ENCODE data around the gene GTF2H4.
"Not testable (repeated sequence)": the region's sequence is repeated elsewhere in the genome, so short reads cannot be mapped to it uniquely, and the experiment has no call there.

GTF2H4 gene

GRCh38 chr6:30894935-30895334 lies 13.1 kb upstream of the GTF2H4 start:
- DNase-seq (ENCODE audit: low spot score), result no peak

DNA sequence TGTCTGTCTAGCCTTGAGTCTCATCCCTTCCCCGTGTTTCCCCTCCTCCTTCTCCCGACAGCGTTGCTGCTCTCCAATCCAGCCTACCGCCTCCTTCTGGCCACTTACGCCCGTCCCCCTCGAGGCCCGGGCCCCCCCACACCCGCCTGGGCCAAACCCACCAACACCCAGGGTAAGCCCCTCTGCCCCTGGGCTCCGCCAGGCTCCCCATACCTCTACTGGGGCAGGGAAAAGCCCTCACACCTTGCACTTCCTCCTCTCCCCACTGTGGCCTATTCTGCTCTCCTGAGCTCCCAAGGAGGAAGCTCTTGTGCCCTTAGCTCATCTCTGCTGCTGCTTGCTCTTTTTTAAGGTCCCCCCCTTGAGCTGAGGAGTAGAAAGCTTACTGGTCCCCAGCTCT lies 12.7 kb upstream of the GTF2H4 start:
- no peak for DNase-seq (ENCODE audit: low spot score)

DNA sequence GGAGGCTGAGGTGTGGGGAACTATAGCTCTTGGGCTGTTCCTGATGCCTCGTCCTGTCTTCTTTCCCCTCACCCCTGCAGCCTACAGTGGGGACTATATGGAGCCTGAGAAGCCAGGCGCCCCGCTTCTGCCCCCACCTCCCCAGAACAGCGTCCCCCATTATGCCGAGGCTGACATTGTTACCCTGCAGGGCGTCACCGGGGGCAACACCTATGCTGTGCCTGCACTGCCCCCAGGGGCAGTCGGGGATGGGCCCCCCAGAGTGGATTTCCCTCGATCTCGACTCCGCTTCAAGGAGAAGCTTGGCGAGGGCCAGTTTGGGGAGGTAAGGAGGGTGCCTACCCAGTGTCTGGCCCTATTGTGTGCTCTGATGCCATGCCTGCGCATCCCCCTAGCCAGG lies 11.5 kb upstream of the GTF2H4 start:
- DNase-seq (ENCODE audit: low spot score), result no peak

- no peak for DNase-seq (ENCODE audit: low spot score)
Observed at GRCh38 chr6:30897882-30898281, 10.1 kb upstream of the GTF2H4 start.

DNA sequence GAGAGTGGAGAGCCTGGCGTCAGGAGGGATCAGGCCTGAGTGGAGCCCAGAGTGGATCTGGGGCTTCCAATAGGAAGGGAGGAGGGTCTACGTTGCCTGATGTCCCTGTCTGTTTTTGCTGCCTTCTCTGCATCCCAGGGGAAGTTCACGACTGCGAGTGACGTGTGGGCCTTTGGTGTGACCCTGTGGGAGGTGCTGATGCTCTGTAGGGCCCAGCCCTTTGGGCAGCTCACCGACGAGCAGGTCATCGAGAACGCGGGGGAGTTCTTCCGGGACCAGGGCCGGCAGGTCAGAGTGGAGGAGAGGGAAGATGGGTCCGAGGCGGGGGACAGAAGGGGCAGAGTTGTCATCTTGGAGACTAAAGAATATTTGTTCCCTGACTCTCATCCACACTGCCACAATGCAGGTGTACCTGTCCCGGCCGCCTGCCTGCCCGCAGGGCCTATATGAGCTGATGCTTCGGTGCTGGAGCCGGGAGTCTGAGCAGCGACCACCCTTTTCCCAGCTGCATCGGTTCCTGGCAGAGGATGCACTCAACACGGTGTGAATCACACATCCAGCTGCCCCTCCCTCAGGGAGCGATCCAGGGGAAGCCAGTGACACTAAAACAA lies 9.2 kb upstream of the GTF2H4 start:
- DNase-seq (ENCODE audit: low spot score), result no peak

DNA sequence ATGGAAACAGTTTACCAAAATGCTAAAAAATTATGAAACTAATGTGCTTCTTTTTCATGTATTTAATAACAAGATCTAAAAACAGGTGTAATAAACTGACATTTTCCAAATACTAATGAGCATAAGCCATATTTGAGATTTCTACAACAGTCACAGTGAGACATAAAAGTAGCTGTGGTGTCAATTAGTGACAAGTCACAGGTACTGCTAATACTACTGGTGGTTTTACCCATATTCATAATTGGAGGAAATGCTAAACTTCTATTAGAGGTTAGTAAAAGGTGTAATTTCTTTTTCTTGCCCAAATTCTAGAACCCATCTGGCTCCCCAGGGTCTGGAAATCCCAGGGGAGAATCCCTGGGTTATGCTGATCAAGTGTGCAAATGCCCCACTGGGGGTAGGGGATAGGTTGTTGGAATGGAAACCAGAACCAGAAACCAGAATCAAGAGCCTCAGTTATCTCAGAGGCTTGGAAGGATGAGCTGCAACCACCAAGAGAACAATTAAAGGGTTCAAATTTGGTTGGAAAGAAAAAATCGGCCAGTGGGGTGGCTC lies 7.1 kb upstream of the GTF2H4 start:
- DNase-seq (ENCODE audit: low spot score), result no peak

DNA sequence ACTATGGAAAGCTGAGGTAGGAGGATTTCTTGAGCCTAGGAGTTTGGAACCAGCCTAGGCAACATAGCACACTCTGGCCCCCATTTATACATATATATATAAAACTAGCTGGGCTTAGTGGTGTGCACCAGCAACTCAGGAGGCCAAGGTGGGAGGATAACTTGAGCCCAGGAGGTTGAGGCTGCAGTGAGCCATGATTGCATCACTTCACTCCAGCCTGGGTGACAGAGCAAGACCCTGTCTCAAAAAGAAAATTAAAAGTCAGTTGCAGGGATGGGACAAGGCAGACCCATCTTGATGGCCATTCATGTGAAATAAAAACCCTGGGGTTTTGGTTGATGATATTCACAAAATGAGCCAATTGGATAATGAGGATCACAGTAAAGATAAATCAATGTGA lies 6.6 kb upstream of the GTF2H4 start:
- DNase-seq (ENCODE audit: low spot score), result no peak

GRCh38 chr6:30902196-30902595 lies 5.8 kb upstream of the GTF2H4 start:
- not testable (repeated sequence) for DNase-seq (ENCODE audit: low spot score)

DNA sequence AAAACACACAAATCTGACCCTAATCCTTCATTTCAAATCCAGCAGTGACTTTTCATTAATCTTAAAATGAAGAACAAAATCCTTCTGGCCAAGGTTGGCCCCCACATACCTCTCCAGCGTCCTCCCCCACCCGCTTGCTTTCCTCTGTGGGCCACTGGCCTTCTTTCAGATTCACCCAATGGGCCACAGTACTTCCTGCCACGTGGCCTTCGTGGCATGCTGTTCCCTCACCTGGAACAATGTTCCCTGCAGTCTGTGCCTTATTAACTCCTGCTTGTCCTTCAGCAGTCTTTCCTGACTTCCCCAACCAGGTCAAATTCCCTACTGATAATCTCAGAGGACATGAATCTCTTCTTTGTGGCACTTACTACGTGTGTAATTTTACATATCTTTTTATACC lies 5.3 kb upstream of the GTF2H4 start:
- no peak for DNase-seq (ENCODE audit: low spot score)

DNA sequence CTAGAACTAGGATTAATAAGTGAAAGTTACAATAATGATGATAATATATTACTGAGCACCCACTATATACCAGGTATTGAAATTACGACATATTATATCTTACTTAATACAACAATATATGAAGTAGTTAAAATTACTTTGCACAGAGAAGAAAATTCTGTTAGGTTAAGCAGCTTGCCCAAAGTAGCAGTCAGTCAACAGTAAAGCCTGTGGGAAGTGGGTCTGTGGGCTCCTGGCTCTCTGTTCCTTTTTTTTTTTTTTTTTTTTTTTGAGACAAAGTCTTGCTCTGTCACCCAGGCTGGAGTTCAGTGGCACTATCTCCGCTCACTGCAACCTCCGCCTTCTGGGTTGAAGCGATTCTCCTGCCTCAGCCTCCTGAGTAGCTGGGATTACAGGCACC lies 4.8 kb upstream of the GTF2H4 start:
- no peak for DNase-seq (ENCODE audit: low spot score)

GRCh38 chr6:30907290-30907757 lies 683 bp upstream of the GTF2H4 start:
- not testable (repeated sequence) for DNase-seq (ENCODE audit: low spot score)

DNA sequence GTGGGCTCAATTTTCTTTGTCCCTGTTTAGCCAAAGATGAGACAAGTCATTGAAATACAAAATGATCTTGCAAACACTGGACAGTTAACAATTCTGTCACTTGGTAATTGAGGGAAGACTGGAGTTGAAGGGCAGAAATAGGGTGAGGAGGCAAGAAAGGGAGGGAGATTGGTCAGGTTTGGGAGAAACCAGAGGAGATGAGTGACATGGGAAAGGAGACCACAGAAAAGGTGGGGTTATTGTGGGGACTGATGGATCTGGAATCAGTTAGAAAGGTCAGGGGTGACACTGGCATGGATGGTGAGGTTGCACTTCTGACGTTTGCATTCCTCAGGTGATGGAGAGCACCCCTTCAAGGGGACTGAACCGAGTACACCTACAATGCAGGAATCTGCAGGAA lies 693 bp downstream of the GTF2H4 start:
- DNase-seq (ENCODE audit: low spot score), result no peak

GRCh38 chr6:30910473-30910872 lies 2.5 kb downstream of the GTF2H4 start:
- not testable (repeated sequence) for DNase-seq (ENCODE audit: low spot score)

GRCh38 chr6:30912746-30913520 lies 4.9 kb downstream of the GTF2H4 start:
- DNase-seq (ENCODE audit: low spot score), result no peak

- no peak for DNase-seq (ENCODE audit: low spot score)
Observed at GRCh38 chr6:30913721-30914075, 5.7 kb downstream of the GTF2H4 start.

- DNase-seq (ENCODE audit: low spot score), result peak; percentile 93
Observed at GRCh38 chr6:30914076-30914853, 6.3 kb downstream of the GTF2H4 start, which contains the start of gene VARS2. Gene VARS2 (plus strand): TSS chr6:30914238. CDS start chr6:30914837, 599 bp downstream.

GRCh38 chr6:30914854-30915590 lies 7.0 kb downstream of the GTF2H4 start:
- DNase-seq (ENCODE audit: low spot score), result no peak

DNA sequence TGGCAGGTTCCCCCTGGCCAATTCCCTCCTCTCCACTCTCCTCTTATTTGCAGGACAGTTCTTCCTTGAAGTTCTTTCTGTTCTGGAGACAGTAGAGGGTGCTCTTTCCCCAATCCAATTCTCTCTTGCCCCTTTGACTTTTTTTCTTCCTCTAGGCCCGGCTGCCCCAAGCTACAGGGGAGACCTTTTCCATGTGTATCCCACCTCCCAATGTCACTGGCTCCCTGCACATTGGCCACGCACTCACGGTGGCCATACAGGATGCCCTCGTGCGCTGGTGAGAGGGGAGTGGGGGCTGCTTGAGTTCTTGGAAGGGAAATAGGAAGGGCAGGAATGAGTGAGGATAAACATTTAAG lies 7.6 kb downstream of the GTF2H4 start:
- DNase-seq (ENCODE audit: low spot score), result peak; percentile 72

- no peak for DNase-seq (ENCODE audit: low spot score)
Observed at GRCh38 chr6:30917041-30917440, 9.0 kb downstream of the GTF2H4 start.

DNA sequence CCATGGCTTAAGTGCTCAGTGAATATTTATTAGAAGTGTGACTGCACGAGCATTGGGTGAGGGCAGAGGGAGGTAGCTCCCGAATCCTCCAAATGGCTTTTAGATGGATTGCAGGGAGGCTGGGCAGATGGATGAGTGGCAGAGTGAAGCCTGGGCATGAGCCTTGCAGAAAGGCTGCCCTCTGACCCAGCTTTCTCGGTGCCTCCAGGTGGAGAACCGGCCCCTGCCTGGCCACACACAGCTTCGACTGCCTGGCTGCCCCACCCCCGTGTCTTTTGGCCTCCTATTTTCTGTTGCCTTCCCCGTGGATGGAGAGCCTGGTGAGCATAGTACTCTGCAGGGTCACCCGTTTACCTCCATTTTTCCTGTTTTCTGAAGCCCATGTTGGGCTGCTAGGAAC lies 9.5 kb downstream of the GTF2H4 start:
- no peak for DNase-seq (ENCODE audit: low spot score)

DNA sequence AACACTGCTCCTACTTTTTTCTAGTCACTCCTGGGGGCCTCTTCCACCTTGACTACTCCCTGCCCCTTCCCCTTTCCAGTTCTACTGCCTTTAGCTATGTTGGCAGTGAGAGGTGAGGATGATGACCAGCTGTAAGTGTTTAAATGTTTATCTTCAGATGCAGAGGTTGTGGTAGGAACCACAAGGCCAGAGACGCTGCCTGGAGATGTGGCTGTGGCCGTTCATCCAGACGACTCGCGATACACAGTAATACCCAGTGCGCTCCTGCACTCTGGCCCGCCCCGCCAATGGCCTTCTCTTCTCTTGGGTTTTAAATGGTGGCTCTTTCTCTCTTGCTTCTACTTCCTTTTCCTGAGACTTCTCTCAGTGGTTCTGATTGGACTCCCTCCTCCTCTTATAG lies 10.7 kb downstream of the GTF2H4 start:
- DNase-seq (ENCODE audit: low spot score), result no peak

- DNase-seq (ENCODE audit: low spot score), result no peak
Observed at GRCh38 chr6:30922447-30922852, 14.4 kb downstream of the GTF2H4 start.

Measured in HuH-7.5 (cell line).